Measurements from ENCODE around the gene SLC25A44. TPM values are rescaled to one million over a fixed set of nuclear protein-coding genes. Genes with fewer than 3 reads are reported as not detected.
A peak's percentile ranks its signal among the peaks of the same experiment; 100 is the strongest.
"Not testable (repeated sequence)": the region's sequence is repeated elsewhere in the genome, so short reads cannot be mapped to it uniquely, and the experiment has no call there.

The SLC25A44 gene
- total and polyA plus RNA-seq, 4 donors: 8.6 to 18.6 (median 12.9) TPM

- no peak for DNase-seq
- Histone ChIP-seq H3K9me3 (ENCODE audit: control insufficient read depth, low read length) (no peaks in the 10 kb centered on the region), H3K4me1 (ENCODE audit: control insufficient read depth in 1 of 2, insufficient read depth in 2 of 2, low read length in 2 of 2) (no peaks in the 10 kb centered on the region), H3K27ac (ENCODE audit: low read depth in 1 of 2, low read length in 2 of 2) (no peak overlapping the region), H3K27me3 (ENCODE audit: control insufficient read depth in 1 of 2, insufficient read depth in 2 of 2, low read length in 1 of 2) (no peaks in the 10 kb centered on the region), H3K4me3 (ENCODE audit: low read length in 2 of 2) (no peak overlapping the region), H3K36me3 (ENCODE audit: control insufficient read depth in 1 of 2, insufficient read depth in 2 of 2, low read length in 1 of 2) (no peaks in the 10 kb centered on the region)
- intact Hi-C loops (cut with DNase I): no loop called here
- WGBS, 2 donors: 80 to 83% methylated on average over 12 of the region's 12 CpGs
- peak; percentile 46 for ATAC-seq (ENCODE audit: low FRiP score)
Observed at GRCh38 chr1:156176610-156177210, 17.2 kb upstream of the SLC25A44 start.

- intact Hi-C loops (cut with DNase I): no loop called here
- Histone ChIP-seq H3K36me3 (ENCODE audit: control insufficient read depth in 1 of 2, insufficient read depth in 2 of 2, low read length in 1 of 2) (no peaks in the 10 kb centered on the region), H3K4me3 (ENCODE audit: low read length in 2 of 2) (no peak overlapping the region), H3K4me1 (ENCODE audit: control insufficient read depth in 1 of 2, insufficient read depth in 2 of 2, low read length in 2 of 2) (no peaks in the 10 kb centered on the region), H3K27ac (ENCODE audit: low read depth in 1 of 2, low read length in 2 of 2) (no peak overlapping the region), H3K27me3 (ENCODE audit: control insufficient read depth in 1 of 2, insufficient read depth in 2 of 2, low read length in 1 of 2) (no peaks in the 10 kb centered on the region), H3K9me3 (ENCODE audit: control insufficient read depth, low read length) (no peaks in the 10 kb centered on the region)
- 87 to 88% methylated on average over 7 of the region's 7 CpGs for WGBS, 2 donors
- no peak for DNase-seq
- no peak for ATAC-seq (ENCODE audit: low FRiP score)
Observed at GRCh38 chr1:156177919-156178654, 15.8 kb upstream of the SLC25A44 start.

- Histone ChIP-seq H3K27ac (ENCODE audit: low read depth in 1 of 2, low read length in 2 of 2) (no peak overlapping the region), H3K27me3 (ENCODE audit: control insufficient read depth in 1 of 2, insufficient read depth in 2 of 2, low read length in 1 of 2) (no peaks in the 10 kb centered on the region), H3K9me3 (ENCODE audit: control insufficient read depth, low read length) (no peaks in the 10 kb centered on the region), H3K36me3 (ENCODE audit: control insufficient read depth in 1 of 2, insufficient read depth in 2 of 2, low read length in 1 of 2) (no peaks in the 10 kb centered on the region), H3K4me3 (ENCODE audit: low read length in 2 of 2) (no peak overlapping the region), H3K4me1 (ENCODE audit: control insufficient read depth in 1 of 2, insufficient read depth in 2 of 2, low read length in 2 of 2) (no peaks in the 10 kb centered on the region)
- intact Hi-C loops (cut with DNase I): no loop called here
- WGBS, 2 donors: 92 to 94% methylated on average over 3 of the region's 3 CpGs
- no peak for ATAC-seq (ENCODE audit: low FRiP score)
- no peak for DNase-seq
Observed at GRCh38 chr1:156180471-156180870, 13.4 kb upstream of the SLC25A44 start.

GRCh38 chr1:156181391-156181924, 12.4 kb upstream of the SLC25A44 start:
- H3K4me1 ChIP-seq (ENCODE audit: control insufficient read depth in 1 of 2, insufficient read depth in 2 of 2, low read length in 2 of 2); DNase-seq; H3K4me3 ChIP-seq (ENCODE audit: low read length in 2 of 2); H3K27ac ChIP-seq (ENCODE audit: low read depth in 1 of 2, low read length in 2 of 2); H3K27me3 ChIP-seq (ENCODE audit: control insufficient read depth in 1 of 2, insufficient read depth in 2 of 2, low read length in 1 of 2); intact Hi-C loops (cut with DNase I); ATAC-seq (ENCODE audit: low FRiP score); H3K36me3 ChIP-seq (ENCODE audit: control insufficient read depth in 1 of 2, insufficient read depth in 2 of 2, low read length in 1 of 2); H3K9me3 ChIP-seq (ENCODE audit: control insufficient read depth, low read length): not testable (repeated sequence)
- 45 to 52% methylated on average over 8 of the region's 8 CpGs for WGBS, 2 donors

GRCh38 chr1:156182010-156182779, 11.7 kb upstream of the SLC25A44 start:
- ATAC-seq (ENCODE audit: low FRiP score); intact Hi-C loops (cut with DNase I); H3K36me3 ChIP-seq (ENCODE audit: control insufficient read depth in 1 of 2, insufficient read depth in 2 of 2, low read length in 1 of 2); DNase-seq; H3K27me3 ChIP-seq (ENCODE audit: control insufficient read depth in 1 of 2, insufficient read depth in 2 of 2, low read length in 1 of 2); H3K27ac ChIP-seq (ENCODE audit: low read depth in 1 of 2, low read length in 2 of 2); H3K9me3 ChIP-seq (ENCODE audit: control insufficient read depth, low read length); H3K4me3 ChIP-seq (ENCODE audit: low read length in 2 of 2); H3K4me1 ChIP-seq (ENCODE audit: control insufficient read depth in 1 of 2, insufficient read depth in 2 of 2, low read length in 2 of 2): not testable (repeated sequence)
- 78 to 85% methylated on average over 12 of the region's 12 CpGs for WGBS, 2 donors

GRCh38 chr1:156186347-156187177, 7.3 kb upstream of the SLC25A44 start:
- H3K27ac ChIP-seq (ENCODE audit: low read depth in 1 of 2, low read length in 2 of 2); DNase-seq; H3K36me3 ChIP-seq (ENCODE audit: control insufficient read depth in 1 of 2, insufficient read depth in 2 of 2, low read length in 1 of 2); intact Hi-C loops (cut with DNase I); ATAC-seq (ENCODE audit: low FRiP score); H3K4me1 ChIP-seq (ENCODE audit: control insufficient read depth in 1 of 2, insufficient read depth in 2 of 2, low read length in 2 of 2); H3K9me3 ChIP-seq (ENCODE audit: control insufficient read depth, low read length); H3K27me3 ChIP-seq (ENCODE audit: control insufficient read depth in 1 of 2, insufficient read depth in 2 of 2, low read length in 1 of 2); H3K4me3 ChIP-seq (ENCODE audit: low read length in 2 of 2): not testable (repeated sequence)
- 87 to 93% methylated on average over 2 of the region's 2 CpGs for WGBS, 2 donors

- intact Hi-C loops (cut with DNase I): loop anchor here in 1 of 2 donors (10.0 kb wide), 1 partner anchor 45 kb away; no protein-coding TSS in a partner anchor
- WGBS, 2 donors: 75 to 80% methylated on average over 4 of the region's 4 CpGs
- not testable (repeated sequence) for ATAC-seq (ENCODE audit: low FRiP score)
Observed at GRCh38 chr1:156190265-156190664, 3.6 kb upstream of the SLC25A44 start.

More at GRCh38 chr1:156190265-156190664, 3.6 kb upstream of the SLC25A44 start:
- H3K4me1 ChIP-seq (ENCODE audit: control insufficient read depth in 1 of 2, insufficient read depth in 2 of 2, low read length in 2 of 2); H3K4me3 ChIP-seq (ENCODE audit: low read length in 2 of 2); H3K36me3 ChIP-seq (ENCODE audit: control insufficient read depth in 1 of 2, insufficient read depth in 2 of 2, low read length in 1 of 2); H3K9me3 ChIP-seq (ENCODE audit: control insufficient read depth, low read length); DNase-seq; H3K27me3 ChIP-seq (ENCODE audit: control insufficient read depth in 1 of 2, insufficient read depth in 2 of 2, low read length in 1 of 2); H3K27ac ChIP-seq (ENCODE audit: low read depth in 1 of 2, low read length in 2 of 2): not testable (repeated sequence)
